ENCODE results near the gene GAPT.

GAPT gene

DNA sequence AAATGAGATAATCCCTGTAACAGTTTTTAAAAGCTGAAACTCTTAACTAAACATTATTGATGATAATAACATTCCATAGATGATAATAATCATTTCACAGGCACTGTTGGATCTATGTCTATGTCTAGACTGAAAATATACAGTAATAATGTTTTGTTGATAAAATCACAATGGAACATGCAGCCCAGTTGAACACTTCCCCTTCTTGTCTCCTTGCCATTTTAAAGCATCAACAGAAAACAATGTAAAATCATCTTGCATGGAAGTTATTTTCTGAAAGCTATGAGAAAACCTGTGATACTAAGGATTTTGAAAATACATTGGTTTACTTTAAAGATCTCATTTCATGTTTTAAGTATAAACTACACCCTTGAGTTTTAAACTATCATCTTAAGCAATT is 1.9 kb downstream of the GAPT start:
- Histone ChIP-seq H3K9me3 (ENCODE audit: insufficient read depth, low read depth, low read length) (no peaks in the 10 kb centered on the region), H3K4me3 (ENCODE audit: low read length) (no peak overlapping the region), H3K36me3 (ENCODE audit: insufficient read depth, low read depth, low read length) (no peaks in the 10 kb centered on the region), H3K4me1 (ENCODE audit: insufficient read depth, low read length) (peaks cover 21% of the 10 kb centered on the region; the same call in 1 of the 2 replicates), H3K27me3 (ENCODE audit: insufficient read depth, low read length) (no peaks in the 10 kb centered on the region), H3K27ac (ENCODE audit: low read length) (no peak overlapping the region), H3K9ac (ENCODE audit: low read depth, low read length) (no peak overlapping the region)

DNA sequence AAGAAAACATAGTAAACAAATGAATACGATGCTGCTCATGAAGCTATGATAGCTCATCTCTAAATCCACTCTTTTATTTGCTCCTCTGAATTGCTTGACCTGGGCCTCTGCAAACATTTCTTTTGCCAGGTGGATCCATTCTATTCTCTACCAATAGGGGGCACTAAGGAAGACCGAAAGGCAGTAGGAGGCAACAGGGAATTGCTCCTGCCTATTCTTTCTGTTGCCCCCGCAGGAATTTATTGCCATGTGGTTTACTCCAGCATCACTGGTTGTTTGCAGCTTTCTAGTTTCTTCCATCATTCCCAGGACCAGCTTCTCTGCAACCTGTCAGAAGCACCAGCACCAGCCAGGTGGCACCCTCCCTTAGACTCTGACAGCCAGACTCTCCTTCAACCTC is 5.3 kb downstream of the GAPT start:
- no peak overlapping the region for H3K4me3 ChIP-seq (ENCODE audit: low read length)
- no peaks in the 10 kb centered on the region for H3K27me3 ChIP-seq (ENCODE audit: insufficient read depth, low read length)
- H3K9me3 ChIP-seq (ENCODE audit: insufficient read depth, low read depth, low read length) = no peaks in the 10 kb centered on the region
- H3K36me3 ChIP-seq (ENCODE audit: insufficient read depth, low read depth, low read length) = no peaks in the 10 kb centered on the region
- H3K27ac ChIP-seq (ENCODE audit: low read length) = no peak overlapping the region
- no peak overlapping the region for H3K9ac ChIP-seq (ENCODE audit: low read depth, low read length)
- peaks cover 6% of the 10 kb centered on the region; the same call in 1 of the 2 replicates for H3K4me1 ChIP-seq (ENCODE audit: insufficient read depth, low read length)

DNA sequence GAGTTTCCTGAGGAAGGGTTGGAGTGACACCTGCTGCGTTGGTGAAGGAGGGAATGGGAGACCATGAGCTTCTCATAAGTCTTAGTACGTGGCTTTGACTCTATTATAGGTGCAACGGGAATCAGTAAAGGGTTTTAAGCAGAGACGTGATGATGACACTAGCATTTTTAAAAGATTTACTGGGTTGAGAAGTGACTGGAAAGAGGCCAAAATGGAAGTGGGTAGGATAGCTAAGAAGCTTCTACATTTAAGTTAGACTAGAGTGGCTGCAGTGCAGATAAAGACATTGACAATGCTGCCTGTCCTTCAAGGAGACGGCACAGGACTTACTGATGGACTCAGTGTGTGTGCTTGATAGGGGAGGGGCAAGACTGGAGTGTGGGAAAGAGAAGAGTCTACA is 6.2 kb downstream of the GAPT start:
- Histone ChIP-seq H3K36me3 (ENCODE audit: insufficient read depth, low read depth, low read length) (no peaks in the 10 kb centered on the region), H3K4me3 (ENCODE audit: low read length) (no peak overlapping the region), H3K27me3 (ENCODE audit: insufficient read depth, low read length) (no peaks in the 10 kb centered on the region), H3K27ac (ENCODE audit: low read length) (no peak overlapping the region), H3K9ac (ENCODE audit: low read depth, low read length) (no peak overlapping the region), H3K9me3 (ENCODE audit: insufficient read depth, low read depth, low read length) (no peaks in the 10 kb centered on the region), H3K4me1 (ENCODE audit: insufficient read depth, low read length) (0 out of 2 replicates have a peak, but pooled peaks cover 3% of the 10 kb centered on the region)

DNA sequence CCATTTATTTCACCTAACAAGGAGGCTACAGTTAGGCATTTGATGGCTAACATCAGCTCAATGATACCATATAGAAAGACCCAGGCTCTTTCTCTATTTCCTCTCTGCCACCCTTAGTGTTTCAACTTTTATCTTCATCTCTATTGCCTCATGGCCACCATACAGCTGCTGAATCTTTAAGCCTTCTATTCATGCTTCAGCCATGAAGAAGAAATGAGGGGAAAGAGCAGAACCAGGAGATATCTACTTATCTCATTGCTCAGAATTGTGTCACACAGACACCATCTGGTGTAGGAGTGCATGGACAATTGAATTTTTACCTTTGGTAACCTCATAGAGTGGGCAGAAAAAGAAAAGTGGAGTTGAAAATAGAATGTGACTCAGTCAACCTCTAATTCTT is 6.7 kb downstream of the GAPT start:
- Histone ChIP-seq H3K27ac (ENCODE audit: low read length) (no peak overlapping the region), H3K27me3 (ENCODE audit: insufficient read depth, low read length) (no peaks in the 10 kb centered on the region), H3K9ac (ENCODE audit: low read depth, low read length) (no peak overlapping the region), H3K4me1 (ENCODE audit: insufficient read depth, low read length) (0 out of 2 replicates have a peak, but pooled peaks cover 3% of the 10 kb centered on the region), H3K4me3 (ENCODE audit: low read length) (no peak overlapping the region), H3K36me3 (ENCODE audit: insufficient read depth, low read depth, low read length) (no peaks in the 10 kb centered on the region), H3K9me3 (ENCODE audit: insufficient read depth, low read depth, low read length) (no peaks in the 10 kb centered on the region)

DNA sequence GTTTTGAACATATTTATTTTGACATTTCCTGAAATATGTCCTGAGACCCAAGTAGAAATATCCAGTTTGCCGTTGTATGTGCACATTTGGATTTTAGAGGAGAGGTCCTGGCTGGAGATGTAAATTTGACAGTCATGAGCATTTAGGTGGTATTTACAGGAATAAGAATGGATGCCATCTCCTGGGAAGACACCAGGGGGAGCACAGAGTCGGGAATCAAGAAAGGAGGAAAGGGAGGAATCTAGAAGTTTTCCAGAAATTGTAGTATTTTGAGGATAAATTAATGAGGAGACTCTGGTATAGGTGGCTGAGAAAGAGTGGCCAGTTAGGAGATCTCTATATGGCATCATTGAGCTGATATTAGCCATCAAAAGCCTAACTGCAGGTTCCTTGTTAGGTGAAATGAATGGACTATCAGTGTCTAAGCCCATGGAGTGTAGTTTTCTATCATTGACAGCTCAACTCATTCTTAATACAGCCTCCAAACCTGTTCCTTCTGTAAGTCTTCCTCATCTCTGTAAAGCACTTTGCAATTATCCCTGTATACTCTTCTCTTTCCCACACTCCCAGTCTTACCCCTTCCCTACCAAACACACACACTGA is 7.2 kb downstream of the GAPT start:
- no peak overlapping the region for H3K4me3 ChIP-seq (ENCODE audit: low read length)
- H3K36me3 ChIP-seq (ENCODE audit: insufficient read depth, low read depth, low read length) = no peaks in the 10 kb centered on the region
- H3K9ac ChIP-seq (ENCODE audit: low read depth, low read length) = no peak overlapping the region
- peaks cover 7% of the 10 kb centered on the region; the same call in 1 of the 2 replicates for H3K4me1 ChIP-seq (ENCODE audit: insufficient read depth, low read length)
- no peaks in the 10 kb centered on the region for H3K9me3 ChIP-seq (ENCODE audit: insufficient read depth, low read depth, low read length)
- no peaks in the 10 kb centered on the region for H3K27me3 ChIP-seq (ENCODE audit: insufficient read depth, low read length)
- H3K27ac ChIP-seq (ENCODE audit: low read length) = no peak overlapping the region

DNA sequence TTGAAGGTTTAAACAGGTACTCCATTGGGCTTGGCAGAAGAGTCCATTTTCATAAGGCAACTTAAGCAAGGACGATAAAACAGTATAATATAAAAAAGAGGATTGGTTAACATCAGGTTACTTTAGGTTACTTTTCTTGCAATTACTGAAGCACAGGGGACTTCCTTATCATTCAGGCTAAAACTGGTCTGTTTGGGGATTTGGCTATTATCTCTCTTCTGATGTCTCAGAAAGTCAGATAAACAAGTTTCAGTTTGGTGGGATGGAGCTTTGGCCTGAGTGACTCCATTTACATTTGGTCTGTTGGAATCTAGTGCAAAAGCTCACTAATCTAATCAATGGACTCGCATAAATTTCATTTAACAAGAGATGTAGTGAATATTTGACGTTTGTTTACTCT is 8.0 kb downstream of the GAPT start:
- Histone ChIP-seq H3K27me3 (ENCODE audit: insufficient read depth, low read length) (no peaks in the 10 kb centered on the region), H3K9me3 (ENCODE audit: insufficient read depth, low read depth, low read length) (no peaks in the 10 kb centered on the region), H3K9ac (ENCODE audit: low read depth, low read length) (no peak overlapping the region), H3K4me1 (ENCODE audit: insufficient read depth, low read length) (peaks cover 9% of the 10 kb centered on the region; the same call in 1 of the 2 replicates), H3K27ac (ENCODE audit: low read length) (no peak overlapping the region), H3K4me3 (ENCODE audit: low read length) (no peak overlapping the region), H3K36me3 (ENCODE audit: insufficient read depth, low read depth, low read length) (no peaks in the 10 kb centered on the region)

DNA sequence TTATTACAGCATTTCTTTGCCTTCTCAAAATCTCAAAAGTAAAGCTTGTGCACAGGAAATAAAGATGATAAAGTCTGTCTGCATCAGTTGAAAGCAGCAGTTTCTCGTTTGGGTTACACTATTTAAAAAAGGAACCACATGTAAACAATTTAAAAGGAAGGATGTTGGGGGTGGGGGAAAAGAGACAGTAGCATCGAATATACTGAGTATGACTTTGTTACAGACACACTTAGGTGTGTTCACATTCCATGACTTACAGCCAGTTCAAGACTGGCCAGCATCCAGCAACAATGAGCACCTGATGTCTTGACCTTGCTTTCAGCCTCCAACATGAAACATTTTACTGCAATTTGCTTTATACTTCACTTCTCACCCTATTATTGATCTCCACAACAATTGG is 8.7 kb downstream of the GAPT start:
- Histone ChIP-seq H3K9me3 (ENCODE audit: insufficient read depth, low read depth, low read length) (no peaks in the 10 kb centered on the region), H3K27me3 (ENCODE audit: insufficient read depth, low read length) (no peaks in the 10 kb centered on the region), H3K4me1 (ENCODE audit: insufficient read depth, low read length) (peaks cover 9% of the 10 kb centered on the region; the same call in 1 of the 2 replicates), H3K9ac (ENCODE audit: low read depth, low read length) (no peak overlapping the region), H3K36me3 (ENCODE audit: insufficient read depth, low read depth, low read length) (no peaks in the 10 kb centered on the region), H3K27ac (ENCODE audit: low read length) (no peak overlapping the region), H3K4me3 (ENCODE audit: low read length) (no peak overlapping the region)

DNA sequence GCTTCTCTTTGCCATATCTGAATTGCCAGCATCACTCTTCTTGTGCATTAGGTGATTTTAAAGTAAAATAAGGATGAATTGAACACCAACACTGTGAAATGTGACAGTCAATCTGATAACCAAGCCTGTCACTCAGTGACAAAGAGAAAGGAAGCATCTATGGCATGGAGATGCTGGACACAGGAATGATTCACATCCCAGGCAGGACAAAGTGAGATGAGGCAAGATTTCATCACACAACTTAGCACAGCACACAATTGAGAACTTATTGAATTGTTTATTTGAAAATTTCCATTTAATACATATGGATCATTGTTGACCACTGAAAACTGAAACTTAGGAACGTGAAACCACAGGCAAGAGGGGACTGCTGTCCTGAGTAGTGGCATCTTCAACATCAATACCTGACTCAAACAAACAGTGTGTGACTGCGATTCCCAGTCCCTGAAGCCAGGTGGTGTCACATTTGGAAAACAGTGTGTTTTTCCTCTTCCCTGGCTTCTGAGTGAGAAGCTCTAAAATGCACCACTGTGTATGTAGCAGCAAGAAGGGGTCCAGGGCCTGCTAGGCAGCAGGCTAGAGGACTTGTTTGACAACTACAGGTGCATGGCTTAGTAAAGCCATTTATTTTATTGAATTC is 10.7 kb downstream of the GAPT start:
- Histone ChIP-seq H3K4me3 (ENCODE audit: low read length) (no peak overlapping the region), H3K36me3 (ENCODE audit: insufficient read depth, low read depth, low read length) (no peaks in the 10 kb centered on the region), H3K9me3 (ENCODE audit: insufficient read depth, low read depth, low read length) (no peaks in the 10 kb centered on the region), H3K27me3 (ENCODE audit: insufficient read depth, low read length) (no peaks in the 10 kb centered on the region), H3K27ac (ENCODE audit: low read length) (no peak overlapping the region), H3K4me1 (ENCODE audit: insufficient read depth, low read length) (peaks cover 9% of the 10 kb centered on the region; the same call in 1 of the 2 replicates), H3K9ac (ENCODE audit: low read depth, low read length) (no peak overlapping the region)

DNA sequence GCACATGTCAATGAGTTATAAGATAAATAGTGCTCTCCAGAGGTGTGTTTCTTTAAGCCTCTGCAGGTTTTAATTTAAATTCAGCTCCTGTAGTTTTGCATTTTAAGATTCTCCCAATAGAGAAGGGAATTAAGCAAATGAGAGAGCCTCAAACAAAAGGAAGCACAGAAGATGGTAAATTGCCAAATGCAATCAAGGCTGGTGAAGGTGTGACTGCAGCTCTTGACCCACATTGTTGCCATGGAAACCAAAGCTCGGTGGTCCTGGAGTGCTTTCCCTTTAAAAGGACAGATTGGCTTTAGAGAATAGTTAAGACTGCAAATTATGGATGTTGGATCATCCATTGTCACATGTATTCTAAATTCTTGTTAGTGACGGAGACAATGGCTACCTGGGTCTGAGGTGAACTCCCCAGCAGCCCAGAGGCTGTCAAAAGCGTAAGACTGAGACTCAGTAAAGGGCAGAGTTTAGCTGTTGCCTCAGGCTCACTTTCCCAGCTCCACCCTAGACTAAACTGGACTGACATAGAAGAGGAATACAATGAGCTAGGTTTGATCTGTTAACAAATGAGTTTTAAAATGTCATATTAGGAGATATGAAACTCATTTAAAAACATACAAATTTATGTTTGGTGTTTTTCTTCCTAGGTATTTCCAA is 12.3 kb downstream of the GAPT start:
- H3K27ac ChIP-seq (ENCODE audit: low read length) = no peak overlapping the region
- H3K27me3 ChIP-seq (ENCODE audit: insufficient read depth, low read length) = no peaks in the 10 kb centered on the region
- H3K9ac ChIP-seq (ENCODE audit: low read depth, low read length) = no peak overlapping the region
- H3K4me3 ChIP-seq (ENCODE audit: low read length) = no peak overlapping the region
- peaks cover 12% of the 10 kb centered on the region; the same call in 1 of the 2 replicates for H3K4me1 ChIP-seq (ENCODE audit: insufficient read depth, low read length)
- H3K36me3 ChIP-seq (ENCODE audit: insufficient read depth, low read depth, low read length) = no peaks in the 10 kb centered on the region
- no peaks in the 10 kb centered on the region for H3K9me3 ChIP-seq (ENCODE audit: insufficient read depth, low read depth, low read length)

DNA sequence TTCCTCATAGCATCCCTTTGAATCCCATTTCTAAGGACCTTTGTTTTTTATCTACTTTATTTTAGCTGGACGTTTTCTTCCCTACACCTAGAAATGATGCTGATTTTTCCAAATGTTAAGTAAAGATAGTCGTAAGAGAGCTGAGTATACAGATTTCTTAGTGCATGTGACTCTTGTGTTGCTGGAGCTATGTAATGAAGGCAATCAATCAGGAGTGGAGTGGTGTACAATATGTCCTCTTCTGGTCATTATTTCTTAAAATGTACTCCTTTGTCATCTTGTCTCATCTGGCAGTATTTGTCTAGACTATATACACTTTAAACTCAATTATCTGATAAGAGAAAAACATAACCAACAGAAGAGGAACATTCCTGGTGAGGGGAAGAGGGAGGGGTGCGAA is 13.5 kb downstream of the GAPT start:
- no peak overlapping the region for H3K27ac ChIP-seq (ENCODE audit: low read length)
- no peaks in the 10 kb centered on the region for H3K36me3 ChIP-seq (ENCODE audit: insufficient read depth, low read depth, low read length)
- H3K9ac ChIP-seq (ENCODE audit: low read depth, low read length) = no peak overlapping the region

DNA sequence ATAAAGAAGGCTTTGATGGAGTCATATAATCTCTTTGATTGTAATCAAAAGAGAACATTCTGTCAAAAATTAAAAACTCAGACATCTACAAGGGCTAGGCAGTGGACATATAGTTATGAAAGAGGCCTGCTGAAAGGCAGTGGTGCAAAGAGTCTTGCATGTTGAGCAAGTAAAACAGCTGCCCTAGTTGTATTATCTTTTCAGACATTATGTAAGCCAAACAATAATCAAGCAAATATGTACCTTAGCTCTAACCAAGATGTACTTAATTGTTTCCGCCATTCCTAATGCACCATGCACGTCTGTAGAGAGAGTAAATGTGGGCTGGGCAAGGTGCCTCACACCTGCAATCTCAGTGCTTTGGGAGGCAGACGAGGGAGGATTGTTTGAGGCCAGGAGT is 14.3 kb downstream of the GAPT start:
- no peak overlapping the region for H3K27ac ChIP-seq (ENCODE audit: low read length)
- no peak overlapping the region for H3K4me3 ChIP-seq (ENCODE audit: low read length)
- no peak overlapping the region for H3K9ac ChIP-seq (ENCODE audit: low read depth, low read length)
- no peaks in the 10 kb centered on the region for H3K36me3 ChIP-seq (ENCODE audit: insufficient read depth, low read depth, low read length)
- H3K27me3 ChIP-seq (ENCODE audit: insufficient read depth, low read length) = no peaks in the 10 kb centered on the region
- H3K9me3 ChIP-seq (ENCODE audit: insufficient read depth, low read depth, low read length) = no peaks in the 10 kb centered on the region
- peaks cover 9% of the 10 kb centered on the region; the same call in 1 of the 2 replicates for H3K4me1 ChIP-seq (ENCODE audit: insufficient read depth, low read length)

More for the DNA sequence above, 13.5 kb downstream of the GAPT start:
- Histone ChIP-seq H3K9me3 (ENCODE audit: insufficient read depth, low read depth, low read length) (no peaks in the 10 kb centered on the region), H3K4me1 (ENCODE audit: insufficient read depth, low read length) (peaks cover 12% of the 10 kb centered on the region; the same call in 1 of the 2 replicates), H3K27me3 (ENCODE audit: insufficient read depth, low read length) (no peaks in the 10 kb centered on the region), H3K4me3 (ENCODE audit: low read length) (no peak overlapping the region)
